ENCODE data around the gene ARL17B.
A peak's percentile ranks its signal among the peaks of the same experiment; 100 is the strongest.
"Not testable (repeated sequence)": the region's sequence is repeated elsewhere in the genome, so short reads cannot be mapped to it uniquely, and the experiment has no call there.

The ARL17B gene

GRCh38 chr17:46244949-46245768 lies 116.4 kb downstream of the ARL17B start:
- not testable (repeated sequence) for DNase-seq

GRCh38 chr17:46244339-46244913 lies 117.1 kb downstream of the ARL17B start:
- DNase-seq = not testable (repeated sequence)

GRCh38 chr17:46243928-46244327 lies 117.6 kb downstream of the ARL17B start:
- DNase-seq = not testable (repeated sequence)

- DNase-seq = not testable (repeated sequence)
Observed at GRCh38 chr17:46243505-46243904, 118.1 kb downstream of the ARL17B start.

- DNase-seq = not testable (repeated sequence)
Observed at GRCh38 chr17:46231359-46231758, 130.2 kb downstream of the ARL17B start.

- DNase-seq = peak; percentile 91 to 95
Observed at GRCh38 chr17:46225274-46225794, 136.2 kb downstream of the ARL17B start.

GRCh38 chr17:46224864-46225263 lies 136.7 kb downstream of the ARL17B start:
- DNase-seq = not testable (repeated sequence)

Measured in stimulated activated CD4-positive, alpha-beta T cell treated with anti-CD3 and anti-CD28 coated beads, Interleukin-4, amount 100 ng/mL, for 4 hours (primary cell).